MM.1S (cell line): ENCODE data around the gene CMBL.

ENCODE experiments used
- CTCF ChIP-seq: fragments of 300-600 bp; sonication (generic); IDR thresholded peaks from 2 replicates; pipeline ENCODE4 v1.5.1; 2016; ENCODE audit warnings: antibody characterized with exemption, low read length, mixed read lengths
- EZH2 ChIP-seq: fragments of 300-600 bp; sonication (generic); optimal IDR thresholded peaks from 2 replicates; pipeline ENCODE3; 2017; ENCODE audit warnings: low read depth, mild to moderate bottlenecking, antibody characterized with exemption, low read length, mixed read lengths

GRCh38 chr5:10277773-10278630, 29.7 kb downstream of the CMBL start:
- TF ChIP-seq CTCF = no peak
- no peak for TF ChIP-seq EZH2
